DLD1 (cell line): Measurements from ENCODE around the gene MLX.
"Not testable (repeated sequence)": the region's sequence is repeated elsewhere in the genome, so short reads cannot be mapped to it uniquely, and the experiment has no call there.

Source experiments
- in situ Hi-C: cut with HindIII; loops from 2 replicates; pipeline ENCODE4 v1.10.0; 2017; ENCODE audit warnings: low sequenced_read_pairs

MLX gene

DNA sequence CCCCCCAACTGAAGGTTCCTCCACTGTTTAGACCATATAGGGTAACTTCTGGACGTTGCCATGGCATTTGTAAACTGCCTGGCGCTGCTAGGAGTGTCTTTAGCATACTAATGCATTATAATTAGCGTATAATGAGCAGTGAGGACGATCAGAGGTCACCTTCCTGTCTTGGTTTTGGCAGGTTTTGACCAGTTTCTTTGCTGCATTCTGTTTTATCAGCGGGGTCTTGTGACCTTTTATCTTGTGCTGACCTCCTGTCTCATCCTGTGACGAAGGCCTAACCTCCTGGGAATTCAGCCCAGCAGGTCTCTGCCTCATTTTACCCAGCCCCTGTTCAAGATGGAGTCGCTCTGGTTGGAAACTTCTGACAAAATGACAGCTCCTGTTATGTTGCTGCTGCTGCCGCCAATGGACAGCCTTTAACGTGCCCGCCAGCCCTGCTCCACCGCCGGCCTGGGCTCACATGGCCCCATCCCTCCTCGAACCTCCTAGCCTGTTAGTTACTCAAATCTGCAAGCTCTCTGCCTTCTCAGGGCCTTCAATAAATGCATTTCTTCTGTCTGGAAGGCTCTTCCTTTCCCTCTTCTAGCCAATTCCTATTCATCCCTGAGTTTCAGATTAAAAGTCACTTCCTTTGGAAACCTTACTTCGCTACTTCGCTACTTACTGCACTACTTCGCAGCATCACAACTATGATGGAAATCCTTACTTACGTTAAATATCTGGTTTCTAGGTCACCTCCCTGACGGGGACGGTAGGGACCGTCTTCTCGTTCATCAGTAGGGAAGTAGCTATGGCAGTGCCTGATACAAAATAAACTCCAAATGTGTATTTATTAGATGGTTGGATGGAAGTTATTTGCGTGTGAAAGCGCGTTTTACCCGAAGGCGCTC, 31.5 kb upstream of the MLX start:
- in situ Hi-C loops: no loop called here

DNA sequence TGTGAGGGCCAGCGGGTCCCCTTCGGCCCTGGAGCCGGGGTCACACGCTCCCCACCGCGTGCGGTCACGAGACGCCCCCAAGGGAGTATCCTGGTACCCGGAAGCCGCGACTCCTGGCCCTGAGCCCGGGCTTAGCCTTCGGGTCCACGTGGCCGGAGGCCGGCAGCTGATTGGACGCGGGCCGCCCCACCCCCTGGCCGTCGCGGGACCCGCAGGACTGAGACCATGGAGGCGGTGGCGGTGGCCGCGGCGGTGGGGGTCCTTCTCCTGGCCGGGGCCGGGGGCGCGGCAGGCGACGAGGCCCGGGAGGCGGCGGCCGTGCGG, 30.9 kb upstream of the MLX start, which contains the start of gene NAGLU:
Gene NAGLU, plus strand, starts transcription at position 194 of the 324 bp plus-strand sequence. Its CDS starts 32 bp downstream, at position 226.
- in situ Hi-C loops: no loop called here

DNA sequence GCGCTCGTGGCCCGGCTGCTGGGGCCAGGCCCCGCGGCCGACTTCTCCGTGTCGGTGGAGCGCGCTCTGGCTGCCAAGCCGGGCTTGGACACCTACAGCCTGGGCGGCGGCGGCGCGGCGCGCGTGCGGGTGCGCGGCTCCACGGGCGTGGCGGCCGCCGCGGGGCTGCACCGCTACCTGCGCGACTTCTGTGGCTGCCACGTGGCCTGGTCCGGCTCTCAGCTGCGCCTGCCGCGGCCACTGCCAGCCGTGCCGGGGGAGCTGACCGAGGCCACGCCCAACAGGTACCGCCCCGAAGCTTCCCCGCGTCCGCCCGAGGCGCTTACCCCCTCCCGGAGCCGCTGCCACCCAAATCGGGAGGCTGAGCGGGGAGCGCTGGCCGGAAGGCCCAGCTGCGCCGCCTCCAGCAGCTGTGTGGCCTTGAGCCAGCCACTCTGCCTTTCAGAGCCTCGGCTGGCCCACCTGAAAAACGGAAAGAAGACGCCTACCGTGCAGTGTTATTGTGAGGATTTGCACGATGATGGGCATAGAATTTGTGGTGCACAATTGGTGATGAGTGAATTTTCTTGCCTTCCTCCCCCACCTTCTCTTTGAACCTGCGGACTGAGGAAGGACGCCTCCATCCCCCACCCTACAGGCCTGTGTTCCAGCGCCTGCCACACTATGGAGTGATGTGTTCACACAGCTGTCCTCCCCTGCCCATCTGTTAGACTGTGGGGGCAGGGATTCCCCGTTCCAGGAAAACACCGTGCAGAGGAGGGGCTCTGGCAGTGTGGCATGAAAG, 30.3 kb upstream of the MLX start:
- in situ Hi-C loops: no loop called here

DNA sequence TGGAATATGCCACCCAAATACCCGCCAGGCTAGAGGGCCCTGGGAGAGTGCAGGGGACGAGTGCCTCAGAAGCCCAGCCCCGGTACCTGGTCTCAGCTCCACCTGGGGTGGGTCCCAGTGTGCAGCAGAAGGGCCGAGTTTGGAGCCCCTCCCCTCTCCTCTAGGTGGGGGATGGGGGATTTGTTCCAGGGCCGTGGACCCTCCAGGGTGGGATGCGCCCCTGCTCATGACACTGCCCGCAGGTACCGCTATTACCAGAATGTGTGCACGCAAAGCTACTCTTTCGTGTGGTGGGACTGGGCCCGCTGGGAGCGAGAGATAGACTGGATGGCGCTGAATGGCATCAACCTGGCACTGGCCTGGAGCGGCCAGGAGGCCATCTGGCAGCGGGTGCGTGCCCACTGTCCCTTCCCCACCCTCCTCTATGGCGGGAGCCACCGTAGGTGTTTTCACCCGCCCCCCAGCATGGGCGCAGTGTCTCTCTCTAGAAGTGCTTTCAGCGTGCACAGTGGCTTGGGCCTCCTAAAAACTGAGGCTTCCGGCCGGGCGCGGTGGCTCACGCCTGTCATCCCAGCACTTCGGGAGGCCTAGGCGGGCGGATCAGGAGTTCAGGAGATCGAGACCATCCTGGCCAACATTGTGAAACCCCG, 29.6 kb upstream of the MLX start:
- in situ Hi-C loops: no loop called here

- in situ Hi-C loops: no loop called here
These were observed 29.0 kb upstream of the MLX start for GRCh38 chr17:42537826-42538451.

DNA sequence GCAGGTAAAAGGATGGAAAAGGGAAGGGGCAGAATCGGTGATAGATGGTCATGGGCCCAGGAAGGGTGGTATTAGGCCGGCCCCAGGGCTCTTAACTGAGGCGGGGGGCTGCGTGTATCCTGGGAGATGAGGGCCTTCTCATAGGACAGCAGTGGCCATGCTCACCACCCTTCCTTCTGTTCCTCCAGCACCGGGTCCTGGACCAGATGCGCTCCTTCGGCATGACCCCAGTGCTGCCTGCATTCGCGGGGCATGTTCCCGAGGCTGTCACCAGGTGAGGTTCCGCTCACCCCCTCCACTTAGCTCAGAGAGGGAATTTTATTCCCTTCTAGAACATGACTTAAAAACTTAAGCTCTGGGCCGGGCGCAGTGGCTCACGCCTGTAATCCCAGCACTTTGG, 28.4 kb upstream of the MLX start:
- in situ Hi-C loops: no loop called here

- in situ Hi-C loops: not testable (repeated sequence)
These were observed 26.3 kb upstream of the MLX start for GRCh38 chr17:42540558-42540957.

GRCh38 chr17:42541041-42541833, 25.7 kb upstream of the MLX start:
- in situ Hi-C loops: no loop called here

GRCh38 chr17:42543190-42544079, 23.5 kb upstream of the MLX start:
- in situ Hi-C loops: no loop called here

DNA sequence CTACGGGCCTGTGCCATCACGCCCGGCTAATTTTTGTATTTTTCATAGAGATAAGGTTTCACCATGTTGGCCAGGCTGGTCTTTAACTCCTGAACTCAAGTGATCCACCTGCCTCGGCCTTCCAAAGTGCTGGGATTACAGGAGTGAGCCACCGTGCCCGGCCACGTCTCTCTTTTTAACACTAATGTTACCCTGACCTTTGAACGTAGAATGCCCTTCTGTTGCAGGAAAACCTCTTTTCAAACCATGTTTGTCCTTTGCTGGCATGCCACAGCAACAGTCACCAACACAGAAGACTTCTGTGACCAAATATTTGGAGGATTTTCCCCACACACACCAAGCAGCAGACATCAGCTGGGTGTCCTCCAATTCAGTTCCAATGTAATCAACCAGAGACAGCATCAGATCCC, 22.0 kb upstream of the MLX start:
- in situ Hi-C loops: no loop called here

DNA sequence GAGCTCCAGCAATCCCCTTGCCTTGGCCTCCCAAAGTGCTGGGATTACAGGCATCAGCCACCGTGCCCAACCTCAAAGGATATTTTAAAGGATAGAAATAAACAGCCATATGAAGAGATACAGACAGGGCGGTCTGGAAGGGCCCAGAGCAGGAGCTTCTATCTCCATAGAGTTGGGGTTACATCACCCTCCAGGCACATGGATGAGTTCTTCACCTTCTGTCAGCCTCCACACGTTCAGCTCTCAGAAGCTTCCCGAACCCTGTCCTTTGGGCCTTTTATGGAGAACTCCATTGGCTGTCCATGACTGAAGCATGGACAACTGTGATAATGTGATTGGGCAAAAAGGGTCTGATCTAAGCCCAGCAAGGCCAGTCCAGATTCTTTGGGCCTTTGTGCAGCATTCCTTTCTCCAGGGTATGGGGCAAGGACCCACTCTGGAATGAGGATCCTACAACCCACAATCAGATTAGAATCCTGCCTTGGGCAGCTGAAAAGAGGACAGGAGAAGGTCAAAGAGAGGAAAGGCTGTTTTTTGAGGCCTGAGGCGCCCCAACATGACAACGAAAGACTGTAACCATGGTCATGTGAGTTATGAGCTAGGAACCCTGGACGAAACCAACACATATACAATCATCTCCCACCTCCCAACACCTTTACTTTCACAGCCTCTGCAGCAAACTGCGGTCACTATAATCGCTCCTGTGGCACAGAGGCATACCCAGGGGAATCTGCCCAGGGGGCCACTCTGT, 21.0 kb upstream of the MLX start:
- in situ Hi-C loops: not testable (repeated sequence)

DNA sequence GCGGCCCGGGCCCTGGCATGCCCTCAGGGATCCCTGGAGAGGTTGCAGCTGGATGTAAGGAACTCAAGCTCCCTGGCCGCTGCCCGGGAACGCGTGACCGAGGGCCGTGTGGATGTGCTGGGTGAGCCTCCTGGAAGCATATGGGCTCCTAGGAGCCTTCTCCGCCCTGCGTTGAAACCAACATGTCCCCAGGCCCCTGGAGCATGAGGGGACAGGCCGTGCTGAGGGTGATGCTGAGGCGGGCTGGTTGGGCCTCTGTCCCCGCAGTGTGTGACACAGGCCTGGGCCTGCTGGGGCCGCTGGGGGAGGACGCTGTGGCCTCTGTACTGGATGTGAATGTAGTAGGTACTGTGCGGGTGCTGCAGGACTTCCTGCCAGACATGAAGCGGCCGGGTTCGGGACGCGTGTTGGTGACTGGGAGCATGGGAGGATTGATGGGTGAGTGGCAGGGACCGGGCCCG, 19.9 kb upstream of the MLX start:
- in situ Hi-C loops: no loop called here

DNA sequence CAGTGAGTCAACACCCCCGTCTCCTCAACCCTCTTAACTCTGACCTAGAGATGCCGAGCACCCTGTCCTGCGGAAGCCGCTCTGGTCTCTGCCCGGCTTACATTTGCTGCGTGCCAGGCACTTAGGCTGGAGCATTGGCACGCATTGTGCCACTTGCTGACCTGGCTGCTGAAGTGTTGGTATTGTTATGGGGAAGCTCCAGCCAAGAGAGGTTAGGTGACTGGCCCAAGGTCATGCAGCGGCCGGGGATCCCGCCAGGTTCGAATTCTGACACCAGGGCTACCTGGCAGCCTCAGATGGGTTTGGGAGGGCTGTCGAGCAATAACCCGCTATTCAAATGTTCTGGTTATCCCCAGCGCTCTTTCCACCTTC, 19.2 kb upstream of the MLX start:
- in situ Hi-C loops: no loop called here

GRCh38 chr17:42548070-42548837, 18.6 kb upstream of the MLX start:
- in situ Hi-C loops: no loop called here

DNA sequence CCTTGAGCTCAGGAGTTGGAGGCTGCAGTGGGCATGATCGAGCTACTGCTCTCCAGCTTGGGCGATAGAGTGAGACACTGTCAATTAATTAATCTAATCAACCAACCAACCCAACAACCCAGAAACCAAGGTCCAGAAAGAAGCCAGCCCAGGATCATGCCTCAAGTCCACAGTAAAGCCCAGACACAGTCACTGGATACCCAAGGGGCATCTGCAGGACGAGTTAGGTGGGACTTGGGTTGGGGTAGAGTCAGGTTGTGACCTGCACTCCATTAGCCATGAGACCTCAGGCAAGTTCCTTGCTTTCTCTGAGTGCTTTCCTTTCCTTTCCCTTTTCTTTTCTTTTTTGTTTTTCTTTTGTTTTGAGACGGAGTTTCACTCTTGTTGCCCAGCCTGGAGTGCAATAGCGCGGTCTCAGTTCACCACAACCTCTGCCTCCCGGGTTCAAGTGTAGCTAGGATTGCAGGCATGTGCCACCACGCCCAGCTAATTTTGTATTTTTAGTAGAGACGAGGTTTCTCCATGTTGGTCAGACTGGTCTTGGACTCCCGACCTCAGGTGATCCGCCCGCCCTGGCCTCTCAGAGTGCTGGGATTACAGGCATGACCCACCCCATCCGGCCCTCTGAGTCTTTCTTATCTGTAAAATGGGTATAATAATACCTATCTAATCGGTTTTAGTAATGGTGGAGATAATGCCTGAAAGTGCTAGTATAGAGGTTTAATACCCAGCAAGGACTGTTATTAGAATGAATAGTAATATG, 17.7 kb upstream of the MLX start:
- in situ Hi-C loops: no loop called here

- in situ Hi-C loops: not testable (repeated sequence)
These were observed 14.2 kb upstream of the MLX start, which contains the start of gene HSD17B1 for GRCh38 chr17:42552736-42553135. Gene HSD17B1, plus strand, starts transcription at chr17:42552923. Its CDS starts 11 bp downstream, at chr17:42552934.
